ENCODE data around the gene DTWD2. TPM values are rescaled to one million over a fixed set of nuclear protein-coding genes. Genes with fewer than 3 reads are reported as not detected.

The DTWD2 gene
- total and polyA plus RNA-seq, 2 of the 4 experiments (the other 2 are of a cell fraction), result 1.2 to 1.8 TPM

GRCh38 chr5:119017994-119018393 lies 29.6 kb upstream of the DTWD2 start:
- no peak overlapping the region for H2AK5ac ChIP-seq (ENCODE audit: low read depth, low read length)
- peak; percentile 33 for DNase-seq
- no peak overlapping the region for H3K4me3 ChIP-seq (ENCODE audit: insufficient read depth, low read depth, low read length)
- peak overlapping the region; percentile 52; the same call in 1 of the 2 replicates for H2BK20ac ChIP-seq (ENCODE audit: low read depth, low read length)
- H2AK9ac ChIP-seq (replicated peaks; ENCODE audit: low read depth, low read length, poor library complexity), result no peak overlapping the region
- TF ChIP-seq SMC3 (IDR thresholded peaks at IDR 0.05; ENCODE audit: low read depth, low read length) (no peak), MAZ (IDR thresholded peaks at IDR 0.05; ENCODE audit: borderline replicate concordance, low read depth, low read length) (no peak), NFE2L2 (IDR thresholded peaks at IDR 0.05; ENCODE audit: low read depth, low read length) (no peak), MAFK (IDR thresholded peaks at IDR 0.05; ENCODE audit: low read depth, low read length) (no peak), CEBPB (IDR thresholded peaks at IDR 0.05; ENCODE audit: low read depth, low read length) (no peak), CTCF (conservative IDR thresholded peaks at IDR 0.05; ENCODE audit: low read depth, low read length) (no peak), FOS (IDR thresholded peaks at IDR 0.05; ENCODE audit: low read depth, low read length) (no peak), MXI1 (IDR thresholded peaks at IDR 0.05; ENCODE audit: borderline replicate concordance, low read depth, low read length) (no peak), BHLHE40 (IDR thresholded peaks at IDR 0.05; ENCODE audit: low read depth, low read length) (no peak), RAD21 (IDR thresholded peaks at IDR 0.05; ENCODE audit: low read length) (no peak)
- no peak overlapping the region for H2BK5ac ChIP-seq (ENCODE audit: low read depth, low read length, poor library complexity, severe bottlenecking)
- no peak overlapping the region; the same call in 1 of the 2 replicates for H3K4ac ChIP-seq (ENCODE audit: low read depth, low read length)
- no peak overlapping the region for H4K5ac ChIP-seq (ENCODE audit: low read depth, low read length)
- no peak overlapping the region; the same call in 1 of the 2 replicates for H3K14ac ChIP-seq (replicated peaks; ENCODE audit: low read depth, low read length)
- peak overlapping the region; percentile 50; the same call in 1 of the 2 replicates for H2BK120ac ChIP-seq (ENCODE audit: low read depth, low read length)
- no peak overlapping the region for H3K27ac ChIP-seq (ENCODE audit: insufficient read depth, low read length)
- no peak overlapping the region for H2BK15ac ChIP-seq (ENCODE audit: low read depth, low read length)
- POLR2A ChIA-PET (ENCODE audit: unreplicated experiment), result no interaction called here
- WGBS, 2 experiments (ENCODE audit: extremely low coverage in 2 of 2, insufficient read length in 1 of 2), result no CpG with 5 or more reads among the region's 2 CpGs
- H2AFZ ChIP-seq (replicated peaks; ENCODE audit: low read length, poor library complexity), result peak overlapping the region; percentile 27
- no peak overlapping the region for H3K18ac ChIP-seq (ENCODE audit: low read depth, low read length)
- no peaks in the 10 kb centered on the region for H3K9me3 ChIP-seq (ENCODE audit: control insufficient read depth, insufficient read depth, low read length)
- no peak overlapping the region for H3K56ac ChIP-seq (ENCODE audit: extremely low read depth, insufficient read depth, low read length)
- no peak overlapping the region for H4K91ac ChIP-seq (ENCODE audit: insufficient read depth, low read depth, low read length)
- peak overlapping the region in 1 of 2 experiments; percentile 36; a peak in 1 of 4 replicates for H4K8ac ChIP-seq (ENCODE audit: low read depth in 2 of 2, low read length in 2 of 2)
- H3K4me2 ChIP-seq (ENCODE audit: low read depth, low read length), result peak overlapping the region; percentile 40; the same call in 1 of the 2 replicates
- intact Hi-C loops (cut with micrococcal nuclease), result no loop called here
- H3K36me3 ChIP-seq (ENCODE audit: control insufficient read depth, insufficient read depth, low read length), result no peaks in the 10 kb centered on the region
- no peaks in the 10 kb centered on the region for H3K27me3 ChIP-seq (ENCODE audit: control insufficient read depth, insufficient read depth, low read length)
- no peak overlapping the region for H3K9ac ChIP-seq (ENCODE audit: low read depth, low read length)
- H3K79me1 ChIP-seq (ENCODE audit: low read depth in 1 of 2, low read length in 2 of 2), result no peaks in the 10 kb centered on the region
- H3K23ac ChIP-seq (ENCODE audit: low read depth, low read length), result no peak overlapping the region
- H4K20me1 ChIP-seq (ENCODE audit: insufficient read depth, low read length), result no peaks in the 10 kb centered on the region
- in situ Hi-C loops (cut with MboI; ENCODE audit: low sequenced_read_pairs), result no loop called here
- ATAC-seq (ENCODE audit: low read depth), result peak; percentile 79
- no TSS peak for BruUV-seq (replicated peaks)
- H3K9me1 ChIP-seq (ENCODE audit: insufficient read depth, low read length), result no peaks in the 10 kb centered on the region
- CTCF ChIA-PET, result interaction anchor here (0.6 kb wide), 1 partner anchor 233 kb away, joined by 4 read pairs; no protein-coding TSS in a partner anchor
- dilution Hi-C loops (cut with HindIII; ENCODE audit: low sequenced_read_pairs, unreplicated experiment), result no loop called here
- no peaks in the 10 kb centered on the region for H3K4me1 ChIP-seq (ENCODE audit: control insufficient read depth, insufficient read depth, low read length)
